Activated CD4-positive, CD25-positive, alpha-beta regulatory T cell treated with anti-CD3 and anti-CD28 coated beads, Interleukin-2, amount 50 U/mL, for 72 hours (primary cell): ENCODE measurements around the gene RPL13A.

ENCODE experiments used
- DNase-seq: peaks from one replicate; pipeline ENCODE4 v3.0.0; 2021

Gene RPL13A

GRCh38 chr19:49512970-49513745 is 25.8 kb downstream of the RPL13A start:
- no peak for DNase-seq

DNA sequence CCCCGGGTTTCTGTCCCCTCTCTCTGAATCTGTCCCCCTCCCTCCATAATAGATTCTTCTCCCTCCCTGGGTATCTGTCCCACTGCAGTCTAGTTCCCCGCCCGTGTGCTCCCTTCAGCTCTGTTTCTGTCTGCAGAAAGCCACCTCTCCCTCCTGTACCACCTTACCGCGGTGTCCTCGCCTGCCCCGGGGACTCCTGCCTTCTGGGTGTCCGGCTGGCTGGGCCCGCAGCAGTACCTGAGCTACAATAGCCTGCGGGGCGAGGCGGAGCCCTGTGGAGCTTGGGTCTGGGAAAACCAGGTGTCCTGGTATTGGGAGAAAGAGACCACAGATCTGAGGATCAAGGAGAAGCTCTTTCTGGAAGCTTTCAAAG is 26.3 kb downstream of the RPL13A start:
- no peak for DNase-seq

- no peak for DNase-seq
These were observed 26.7 kb downstream of the RPL13A start for GRCh38 chr19:49514151-49514550.

DNA sequence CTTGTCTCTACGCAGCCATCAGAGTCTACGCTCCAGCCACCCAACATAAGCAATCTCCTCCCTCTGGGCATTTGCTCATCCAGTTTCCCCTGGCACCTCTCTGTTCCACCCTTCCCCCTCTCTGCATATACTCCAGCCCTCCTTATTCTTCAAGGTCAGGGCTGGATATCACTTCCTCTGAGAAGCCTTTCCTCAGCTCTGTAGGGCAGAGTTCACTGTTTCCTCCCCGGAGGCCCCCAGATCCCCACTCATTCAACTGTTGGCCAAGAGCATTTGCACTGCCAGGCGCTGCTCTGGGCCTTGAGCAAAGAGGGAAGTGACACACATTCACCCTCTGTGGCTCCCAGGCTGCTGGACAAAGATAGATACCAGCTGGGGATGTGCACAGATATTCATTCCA is 28.4 kb downstream of the RPL13A start:
- DNase-seq, result no peak

- DNase-seq, result no peak
These were observed 30.6 kb downstream of the RPL13A start for GRCh38 chr19:49518033-49518432.

DNA sequence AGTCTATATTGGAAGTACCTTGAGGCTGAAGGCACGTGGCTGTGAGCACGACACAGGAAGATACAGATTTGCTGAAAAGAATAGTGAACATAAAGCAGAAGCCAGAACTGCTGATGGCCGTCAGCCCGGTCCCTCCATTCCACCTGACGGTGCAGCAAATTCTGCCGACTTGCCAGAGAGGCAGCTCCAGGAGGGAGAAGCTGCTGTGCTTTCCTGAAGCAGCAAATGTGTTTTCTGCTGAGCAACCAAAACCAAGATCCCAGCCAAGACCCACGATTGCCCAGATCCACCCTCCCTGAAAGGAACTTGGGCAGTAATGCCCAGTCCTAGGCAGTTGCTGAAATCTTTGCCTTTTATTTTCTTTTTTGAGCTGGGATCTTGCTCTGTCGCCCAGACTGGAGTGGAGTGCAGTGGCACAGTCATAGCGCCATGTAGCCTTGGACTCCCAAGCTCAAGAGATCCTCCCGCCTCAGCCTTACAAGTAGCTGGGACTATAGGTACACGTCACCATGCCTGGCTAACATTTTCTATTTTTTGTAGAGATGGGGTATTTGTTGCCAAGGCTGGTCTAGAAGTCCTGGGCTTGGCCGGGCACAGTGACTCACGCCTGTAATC is 33.4 kb downstream of the RPL13A start:
- DNase-seq, result no peak

- DNase-seq, result no peak
These were observed 37.5 kb downstream of the RPL13A start for GRCh38 chr19:49524812-49525455.

GRCh38 chr19:49528211-49528771 is 40.9 kb downstream of the RPL13A start:
- no peak for DNase-seq

DNA sequence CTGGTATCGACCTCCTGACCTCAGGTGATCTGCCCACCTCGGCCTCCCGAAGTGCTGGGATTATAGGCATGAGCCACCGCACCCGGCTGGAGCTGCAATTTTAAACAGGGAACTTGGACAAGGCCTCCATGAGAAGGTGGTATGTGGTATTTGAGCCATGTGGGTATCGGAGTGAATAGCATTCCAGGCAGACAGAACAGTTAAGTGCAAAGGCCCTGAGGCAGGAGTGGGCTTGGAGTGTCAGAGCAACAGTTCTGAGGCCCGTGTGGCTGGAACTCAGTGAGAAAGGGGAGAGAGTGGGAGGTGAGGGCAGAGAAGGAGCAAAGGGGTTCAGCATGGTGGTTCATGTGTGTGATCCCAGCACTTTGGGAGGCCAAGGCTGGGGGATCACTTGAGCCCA is 43.3 kb downstream of the RPL13A start:
- no peak for DNase-seq

- peak; percentile 84 for DNase-seq
These were observed 46.4 kb downstream of the RPL13A start for GRCh38 chr19:49533551-49534488.

GRCh38 chr19:49534632-49535385 is 47.4 kb downstream of the RPL13A start:
- no peak for DNase-seq

DNA sequence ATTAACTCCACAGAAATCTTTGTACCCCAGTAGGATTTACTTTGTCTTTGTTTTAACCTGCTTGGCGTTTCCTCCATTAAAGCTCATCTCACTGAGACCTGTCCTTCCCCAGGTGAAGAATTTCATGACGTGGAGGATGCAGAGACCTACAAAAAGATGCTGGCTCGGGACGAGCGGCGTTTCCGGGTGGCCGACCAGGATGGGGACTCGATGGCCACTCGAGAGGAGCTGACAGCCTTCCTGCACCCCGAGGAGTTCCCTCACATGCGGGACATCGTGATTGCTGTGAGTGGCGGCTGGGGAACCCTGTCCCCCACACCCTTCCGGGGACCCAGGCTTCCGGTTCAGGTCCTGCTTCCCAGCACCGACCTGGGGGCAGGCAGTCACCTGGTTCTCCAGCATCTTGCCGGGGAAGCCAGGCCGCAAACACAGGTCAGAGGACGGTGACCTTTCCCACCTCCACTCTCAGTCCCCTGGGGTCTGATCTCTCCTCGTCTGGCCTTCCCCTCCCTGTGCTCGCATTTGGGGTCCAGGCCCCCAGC is 49.6 kb downstream of the RPL13A start:
- no peak for DNase-seq

DNA sequence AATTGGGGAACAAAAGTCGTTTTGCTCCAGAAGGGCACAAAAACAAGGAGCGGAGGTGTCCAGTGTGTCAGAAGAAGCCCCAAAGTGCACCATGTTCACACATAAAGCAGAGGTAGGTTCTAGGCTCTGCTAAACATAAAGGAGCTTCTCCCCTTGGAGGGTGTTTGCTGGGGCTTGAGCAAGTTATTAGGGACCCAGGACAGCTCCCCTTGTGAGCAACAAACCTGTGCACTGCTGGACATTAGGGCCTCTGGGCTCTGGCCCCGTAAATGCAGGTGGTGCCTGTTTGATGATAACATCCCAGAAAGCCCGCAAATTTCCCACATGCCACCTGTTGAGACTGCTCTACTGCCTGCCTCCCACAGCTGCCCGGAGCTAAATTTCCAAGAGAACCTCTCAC is 51.2 kb downstream of the RPL13A start:
- no peak for DNase-seq

- no peak for DNase-seq
These were observed 52.0 kb downstream of the RPL13A start for GRCh38 chr19:49539192-49539952.
